ELF-1 (cell line): Measurements from ENCODE around the gene CRY2.

ENCODE experiments used
- DNase-seq: peaks from one replicate; pipeline ENCODE4 v3.0.0-alpha.2; 2016; ENCODE audit warnings: low read depth, low spot score

The CRY2 gene

DNA sequence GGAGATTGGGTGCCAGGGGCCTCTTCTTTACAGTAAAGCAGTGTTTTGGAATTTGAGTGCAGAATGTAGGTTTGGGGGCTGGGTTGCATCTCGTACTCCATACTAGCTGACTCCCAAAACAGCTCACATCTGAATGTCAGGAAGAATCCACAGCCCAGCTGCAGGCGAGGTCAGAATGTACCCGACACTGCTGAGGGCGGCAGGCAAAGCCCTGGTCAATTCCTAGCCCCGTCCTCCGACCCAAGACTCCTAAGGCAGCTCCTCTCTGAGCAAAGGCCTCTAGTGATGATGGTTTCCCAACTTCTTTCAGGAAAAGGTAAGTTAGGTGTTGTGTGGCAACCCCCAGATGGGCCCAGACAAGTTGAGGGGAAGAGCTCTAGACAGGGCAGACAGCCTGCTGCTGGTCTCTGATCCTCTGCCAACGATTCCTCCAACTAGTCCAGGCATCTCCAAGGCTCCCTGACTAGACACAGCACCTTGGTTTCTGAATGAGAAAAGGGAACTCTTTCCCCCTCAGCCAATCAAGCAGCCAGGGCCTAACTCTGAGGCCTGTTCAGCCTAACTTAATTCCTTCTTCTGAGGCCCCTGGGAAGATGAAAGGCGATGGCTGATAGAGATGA lies 83.8 kb downstream of the CRY2 start:
- no peak for DNase-seq

DNA sequence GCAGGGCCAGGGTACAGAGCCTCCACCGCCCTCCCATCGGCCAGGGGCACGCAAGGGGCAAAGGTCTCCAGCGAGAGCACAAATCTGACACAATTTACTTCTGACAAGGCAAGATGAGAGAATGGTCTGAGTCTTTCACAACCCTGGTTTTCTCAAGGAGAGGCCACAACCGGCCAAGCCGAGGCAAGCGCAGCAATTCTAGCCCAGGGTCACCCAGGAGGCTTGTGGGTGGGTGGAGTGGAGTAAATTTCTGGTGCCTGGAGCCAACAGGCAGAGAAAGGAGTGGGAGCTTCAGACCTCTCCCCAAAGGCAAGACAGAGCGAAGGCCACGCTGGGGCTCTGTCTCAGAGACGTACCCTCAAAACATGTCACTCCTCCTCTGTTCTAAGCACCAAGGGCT lies 84.5 kb downstream of the CRY2 start:
- DNase-seq: no peak

DNA sequence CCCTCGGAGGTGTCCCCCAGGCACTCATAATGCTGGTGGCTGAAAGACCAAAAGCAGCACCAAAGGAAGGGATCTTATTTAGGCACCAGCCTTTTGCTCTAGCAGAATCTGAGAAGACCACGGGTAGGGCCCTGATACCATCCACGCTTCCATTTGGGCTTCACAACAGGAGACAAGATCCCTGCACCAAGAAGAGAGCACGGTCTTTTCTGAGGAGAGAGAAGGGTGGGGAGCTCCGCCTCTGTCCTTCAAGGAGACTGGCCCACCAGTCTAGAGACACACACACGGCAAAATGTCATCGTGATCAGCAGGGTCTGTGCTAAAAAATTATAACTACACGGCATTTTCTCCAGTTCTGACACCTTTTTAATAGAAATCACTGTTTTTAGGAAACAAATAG lies 84.9 kb downstream of the CRY2 start:
- no peak for DNase-seq
